Stimulated activated CD4-positive, alpha-beta T cell treated with anti-CD3 and anti-CD28 coated beads, Interleukin-15, amount 100 ng/mL, for 48 hours (primary cell): ENCODE data around the gene ANKRD52.
A peak's percentile ranks its signal among the peaks of the same experiment; 100 is the strongest.
"Not testable (repeated sequence)": the region's sequence is repeated elsewhere in the genome, so short reads cannot be mapped to it uniquely, and the experiment has no call there.

ENCODE experiments used
- DNase-seq, 2 donors: peaks; one replicate each; pipeline ENCODE4 v3.0.0-alpha.2; 2020; ENCODE audit warnings: low read depth in 2 of 2

ANKRD52 gene

GRCh38 chr12:56258068-56258819, at the start of gene ANKRD52:
ANKRD52 (minus strand) TSS chr12:56258384; CDS start chr12:56258269, 115 bp downstream.
- DNase-seq, result peak; percentile 48 to 68

- DNase-seq, result no peak
These were observed 49.2 kb upstream of the ANKRD52 start for GRCh38 chr12:56307221-56307965.

- DNase-seq, result no peak
These were observed 46.8 kb upstream of the ANKRD52 start for GRCh38 chr12:56304872-56305590.

GRCh38 chr12:56304276-56304675, 46.1 kb upstream of the ANKRD52 start:
- no peak for DNase-seq

GRCh38 chr12:56300644-56301464, 42.7 kb upstream of the ANKRD52 start:
- DNase-seq, result no peak

GRCh38 chr12:56299853-56300643, 41.9 kb upstream of the ANKRD52 start, which contains the start of gene CS:
CS (minus strand) TSS chr12:56300330; CDS start chr12:56300201, 129 bp downstream.
- DNase-seq, result peak; percentile 99

GRCh38 chr12:56299308-56299852, 41.2 kb upstream of the ANKRD52 start:
- DNase-seq, result no peak

- DNase-seq, result no peak
These were observed 40.6 kb upstream of the ANKRD52 start for GRCh38 chr12:56298828-56299227.

GRCh38 chr12:56297400-56297799, 39.2 kb upstream of the ANKRD52 start:
- DNase-seq, result no peak

- no peak for DNase-seq
These were observed 38.1 kb upstream of the ANKRD52 start for GRCh38 chr12:56296295-56296694.

- no peak for DNase-seq
These were observed 35.6 kb upstream of the ANKRD52 start for GRCh38 chr12:56293795-56294194.

GRCh38 chr12:56288705-56289387, 30.7 kb upstream of the ANKRD52 start:
- DNase-seq, result no peak

- no peak for DNase-seq
These were observed 28.1 kb upstream of the ANKRD52 start for GRCh38 chr12:56286044-56286830.

- not testable (repeated sequence) for DNase-seq
These were observed 26.1 kb upstream of the ANKRD52 start for GRCh38 chr12:56284263-56284662.

GRCh38 chr12:56282579-56282978, 24.4 kb upstream of the ANKRD52 start:
- no peak for DNase-seq

- DNase-seq, result no peak
These were observed 23.8 kb upstream of the ANKRD52 start for GRCh38 chr12:56282030-56282429.

- DNase-seq, result no peak
These were observed 22.7 kb upstream of the ANKRD52 start for GRCh38 chr12:56280849-56281248.

GRCh38 chr12:56278905-56279304, 20.7 kb upstream of the ANKRD52 start:
- DNase-seq, result no peak

GRCh38 chr12:56274299-56274698, 16.1 kb upstream of the ANKRD52 start:
- DNase-seq, result no peak
